OCI-LY3 (cell line): ENCODE results near the gene TPD52L2.

Source experiments
- H2AFZ ChIP-seq: fragments of 200-600, 300-600 bp; shearing (Covaris generic); 2 replicates; pipeline ENCODE4 v1.6.0; 2014; ENCODE audit warnings: antibody characterized with exemption, low read depth, low read length
- H3K27ac ChIP-seq: fragments of 200-600, 300-600 bp; sonication (generic); 2 replicates; pipeline ENCODE4 v1.5.1; 2014; ENCODE audit warnings: mild to moderate bottlenecking, low read length, moderate library complexity, mixed read lengths
- H3K27me3 ChIP-seq: fragments of 200-600, 300-600 bp; sonication (generic); 2 replicates; pipeline ENCODE4 v1.6.1; 2014; ENCODE audit warnings: low read depth, low read length, mixed read lengths
- H3K36me3 ChIP-seq: fragments of 200-600, 300-600 bp; sonication (generic); replicated peaks from 2 replicates; pipeline ENCODE3; 2014; ENCODE audit warnings: low read depth, low read length, mixed read lengths
- H3K4me1 ChIP-seq: fragments of 300-600, 200-600 bp; sonication (generic); 2 replicates; pipeline ENCODE4 v1.6.1; 2014; ENCODE audit warnings: low read length, mixed read lengths
- H3K4me2 ChIP-seq: fragments of 200-600, 300-600 bp; sonication (generic); 2 replicates; pipeline ENCODE4 v1.6.1; 2014; ENCODE audit warnings: low read length, mixed read lengths
- H3K4me3 ChIP-seq: fragments of 300-600, 200-600 bp; sonication (generic); 2 replicates; pipeline ENCODE4 v1.5.1; 2014; ENCODE audit warnings: antibody characterized with exemption, mild to moderate bottlenecking, low read length, moderate library complexity
- H3K79me2 ChIP-seq: fragments of 300-600, 200-600 bp; shearing (Covaris generic); 2 replicates; pipeline ENCODE4 v1.6.1; 2014; ENCODE audit warnings: mild to moderate bottlenecking, low read length, mixed read lengths
- H3K9ac ChIP-seq: fragments of 300-600, 200-600 bp; shearing (Covaris generic); 2 replicates; pipeline ENCODE4 v1.6.0; 2014; ENCODE audit warnings: mild to moderate bottlenecking, low read length, moderate library complexity
- H3K9me3 ChIP-seq: fragments of 200-600, 300-600 bp; shearing (Covaris generic); 2 replicates; pipeline ENCODE4 v1.6.1; 2014; ENCODE audit warnings: low read length, mixed read lengths; ENCODE audit not compliant: insufficient read depth
- H4K20me1 ChIP-seq: fragments of 200-600, 300-600 bp; sonication (generic); 2 replicates; pipeline ENCODE4 v1.6.1; 2016; ENCODE audit warnings: low read length, mixed read lengths; ENCODE audit not compliant: insufficient read depth
- EZH2phosphoT487 ChIP-seq: fragments of 200-600 bp; shearing (Covaris generic); IDR thresholded peaks from 2 replicates; pipeline ENCODE4 v1.6.1; 2018; ENCODE audit warnings: antibody characterized with exemption, mixed run types, low read depth
- TF ChIP-seq, protein P1 (sequence below): fragments of 200-600, 300-600 bp; sonication (generic); IDR thresholded peaks from 2 replicates; pipeline ENCODE4 v1.5.1; 2014; ENCODE audit warnings: antibody characterized with exemption, low read length, low read depth

Gene TPD52L2

DNA sequence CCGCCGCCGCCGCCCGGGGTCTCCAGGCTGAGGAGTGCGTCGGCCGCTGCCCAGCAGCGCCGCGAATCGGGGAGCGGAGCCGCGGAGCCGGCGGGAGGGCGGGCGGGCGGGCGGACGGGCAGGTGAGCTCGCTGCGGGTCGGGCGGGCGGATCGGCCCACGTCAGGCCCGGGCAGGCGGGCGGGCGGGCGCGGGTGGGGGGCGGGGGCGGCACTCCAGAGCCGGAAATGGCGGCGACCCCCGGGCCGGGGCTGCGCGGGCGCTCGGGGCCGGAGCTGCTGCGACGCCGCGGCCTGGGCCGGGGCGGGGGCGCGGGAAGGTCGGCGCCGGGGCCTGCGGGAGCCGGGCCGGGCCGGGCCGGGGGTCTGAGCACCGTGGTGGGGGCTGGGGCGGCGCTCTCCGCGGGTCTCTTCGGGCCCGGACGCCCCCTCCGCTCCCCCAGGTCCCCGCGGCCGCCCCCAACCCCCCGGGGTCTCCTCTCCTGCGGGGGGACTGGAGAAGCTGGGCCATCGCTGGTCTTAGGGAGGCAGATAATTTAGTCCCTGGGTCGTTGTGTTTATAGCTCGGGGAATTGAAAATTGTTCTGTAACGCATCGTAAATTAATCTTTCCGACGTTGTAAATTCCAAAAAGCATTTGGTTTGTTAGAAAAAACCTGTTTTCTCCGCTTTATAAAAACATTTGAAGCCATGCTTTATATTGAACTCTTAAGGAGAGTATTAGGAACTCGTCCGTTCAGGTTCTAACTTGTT lies 30.3 kb downstream of the TPD52L2 start:
- Histone ChIP-seq H3K4me2 (peak overlapping the region; percentile 88), H3K27me3 (no peaks in the 10 kb centered on the region), H3K9me3 (no peaks in the 10 kb centered on the region), H3K9ac (peak overlapping the region; percentile 96), H3K36me3 (peaks cover 15% of the 10 kb centered on the region), H4K20me1 (peaks cover 38% of the 10 kb centered on the region), H2AFZ (no peak overlapping the region), H3K4me1 (peaks cover 8% of the 10 kb centered on the region), H3K4me3 (peak overlapping the region; percentile 98), H3K27ac (peak overlapping the region; percentile 67), H3K79me2 (peaks cover 51% of the 10 kb centered on the region)
- no peak for TF ChIP-seq EZH2phosphoT487
- TF ChIP-seq, protein P1, sequence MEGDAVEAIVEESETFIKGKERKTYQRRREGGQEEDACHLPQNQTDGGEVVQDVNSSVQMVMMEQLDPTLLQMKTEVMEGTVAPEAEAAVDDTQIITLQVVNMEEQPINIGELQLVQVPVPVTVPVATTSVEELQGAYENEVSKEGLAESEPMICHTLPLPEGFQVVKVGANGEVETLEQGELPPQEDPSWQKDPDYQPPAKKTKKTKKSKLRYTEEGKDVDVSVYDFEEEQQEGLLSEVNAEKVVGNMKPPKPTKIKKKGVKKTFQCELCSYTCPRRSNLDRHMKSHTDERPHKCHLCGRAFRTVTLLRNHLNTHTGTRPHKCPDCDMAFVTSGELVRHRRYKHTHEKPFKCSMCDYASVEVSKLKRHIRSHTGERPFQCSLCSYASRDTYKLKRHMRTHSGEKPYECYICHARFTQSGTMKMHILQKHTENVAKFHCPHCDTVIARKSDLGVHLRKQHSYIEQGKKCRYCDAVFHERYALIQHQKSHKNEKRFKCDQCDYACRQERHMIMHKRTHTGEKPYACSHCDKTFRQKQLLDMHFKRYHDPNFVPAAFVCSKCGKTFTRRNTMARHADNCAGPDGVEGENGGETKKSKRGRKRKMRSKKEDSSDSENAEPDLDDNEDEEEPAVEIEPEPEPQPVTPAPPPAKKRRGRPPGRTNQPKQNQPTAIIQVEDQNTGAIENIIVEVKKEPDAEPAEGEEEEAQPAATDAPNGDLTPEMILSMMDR, result no peak

DNA sequence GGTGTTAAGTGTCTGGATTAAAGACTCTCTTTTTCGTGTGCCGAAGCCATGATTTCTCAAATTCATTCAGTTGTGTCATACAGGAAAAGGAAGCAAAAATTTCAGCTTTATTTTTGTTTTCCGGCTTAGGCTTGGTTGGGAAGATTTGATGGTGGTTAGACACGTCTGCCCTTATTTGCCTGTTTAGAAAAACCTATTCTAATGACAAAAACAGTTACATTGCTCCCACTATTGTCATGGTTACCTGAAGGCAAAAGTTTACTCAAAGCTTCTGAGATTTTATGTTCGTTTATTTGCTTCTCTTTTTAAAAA lies 30.8 kb downstream of the TPD52L2 start:
- H3K27ac ChIP-seq, result peak overlapping the region; percentile 67
- peak overlapping the region; percentile 98 for H3K4me3 ChIP-seq
- H3K36me3 ChIP-seq, result peaks cover 12% of the 10 kb centered on the region
- H3K27me3 ChIP-seq, result no peaks in the 10 kb centered on the region
- H3K9me3 ChIP-seq, result no peaks in the 10 kb centered on the region
- peaks cover 8% of the 10 kb centered on the region for H3K4me1 ChIP-seq
- peaks cover 57% of the 10 kb centered on the region for H3K79me2 ChIP-seq
- peaks cover 43% of the 10 kb centered on the region for H4K20me1 ChIP-seq
- H2AFZ ChIP-seq, result no peak overlapping the region
- peak overlapping the region; percentile 88 for H3K4me2 ChIP-seq
- TF ChIP-seq EZH2phosphoT487, result no peak
- TF ChIP-seq, protein P1, result no peak
- peak overlapping the region; percentile 96 for H3K9ac ChIP-seq

DNA sequence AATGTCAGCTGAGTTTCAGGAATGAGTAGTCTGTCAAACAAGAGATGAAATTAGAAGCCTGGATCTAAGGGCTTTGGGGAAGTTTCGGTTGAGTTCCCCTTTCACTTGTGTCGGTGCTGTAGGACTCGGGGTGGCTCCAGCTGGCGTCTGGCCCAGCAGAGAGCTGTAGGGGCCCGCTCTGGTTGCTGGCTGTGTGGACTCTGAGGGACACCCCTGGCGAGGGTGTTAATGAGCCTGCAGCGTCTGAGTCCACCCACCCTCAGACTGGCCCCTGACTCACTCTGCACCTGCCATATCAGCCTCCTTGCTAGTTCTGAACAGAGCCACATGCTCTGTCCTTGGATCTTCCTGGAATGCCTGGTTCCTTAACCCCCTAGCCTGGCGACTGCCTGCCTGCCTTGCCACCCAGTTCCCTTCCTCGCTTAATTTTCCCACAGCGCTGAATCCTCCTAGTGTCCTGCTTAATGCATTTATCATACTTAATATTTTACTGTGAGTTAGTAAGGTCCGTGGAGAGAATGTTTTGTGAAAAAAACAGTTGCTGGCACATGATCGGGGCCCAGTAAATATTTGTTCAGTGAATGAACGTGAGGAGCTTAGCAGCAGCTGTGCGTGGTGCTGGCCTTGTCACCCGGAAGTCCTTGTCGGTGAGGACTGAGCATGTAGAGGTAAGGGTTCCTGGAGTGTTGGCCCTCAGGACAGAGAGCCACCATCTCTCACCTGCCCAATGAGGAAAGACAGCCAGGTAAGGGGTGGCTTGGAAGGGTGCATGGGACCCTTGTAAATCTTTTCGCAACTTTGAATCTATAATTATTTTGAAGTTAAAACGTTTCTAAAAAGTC lies 31.4 kb downstream of the TPD52L2 start:
- peaks cover 48% of the 10 kb centered on the region for H4K20me1 ChIP-seq
- peak overlapping the region; percentile 88 for H3K4me2 ChIP-seq
- H3K4me3 ChIP-seq, result peak overlapping the region; percentile 98
- peak overlapping the region; percentile 96 for H3K9ac ChIP-seq
- peaks cover 8% of the 10 kb centered on the region for H3K4me1 ChIP-seq
- H3K79me2 ChIP-seq, result peaks cover 62% of the 10 kb centered on the region
- H3K36me3 ChIP-seq, result peaks cover 15% of the 10 kb centered on the region
- H2AFZ ChIP-seq, result no peak overlapping the region
- peak overlapping the region; percentile 67 for H3K27ac ChIP-seq
- no peaks in the 10 kb centered on the region for H3K27me3 ChIP-seq
- TF ChIP-seq EZH2phosphoT487, result no peak
- TF ChIP-seq, protein P1, result no peak
- H3K9me3 ChIP-seq, result no peaks in the 10 kb centered on the region

DNA sequence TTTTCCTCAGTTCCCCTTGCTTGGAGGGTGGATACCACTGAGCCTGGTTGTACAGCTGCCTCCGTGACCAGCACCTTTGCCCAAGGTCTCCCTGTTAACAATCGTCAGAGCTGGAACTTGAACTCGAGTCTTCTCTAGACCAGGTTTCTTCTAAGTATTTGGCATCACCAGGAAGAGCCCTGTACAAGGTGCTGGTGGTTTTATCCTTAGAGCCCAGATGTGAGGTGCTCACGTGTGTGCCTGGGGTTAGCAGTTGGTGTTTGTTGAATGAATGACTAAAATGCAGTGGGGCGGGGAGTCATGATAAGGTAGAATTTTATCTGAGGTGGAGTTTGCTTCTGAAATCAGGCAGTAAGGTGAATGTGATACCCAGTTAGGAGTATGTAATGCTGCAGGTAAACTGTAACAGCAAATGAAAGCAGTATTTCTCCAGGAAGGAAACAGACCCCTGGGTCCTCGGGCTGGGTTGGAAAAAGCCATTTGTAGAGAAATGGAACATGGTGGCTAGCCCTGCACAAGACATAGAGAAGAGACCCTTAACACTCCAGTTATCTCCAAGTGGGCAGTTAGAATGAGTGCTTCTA lies 33.0 kb downstream of the TPD52L2 start:
- Histone ChIP-seq H4K20me1 (peaks cover 54% of the 10 kb centered on the region), H3K4me2 (no peak overlapping the region), H3K4me3 (no peak overlapping the region), H3K9ac (no peak overlapping the region), H3K4me1 (peaks cover 8% of the 10 kb centered on the region), H3K9me3 (no peaks in the 10 kb centered on the region), H3K27ac (no peak overlapping the region), H3K79me2 (peaks cover 77% of the 10 kb centered on the region), H3K27me3 (no peaks in the 10 kb centered on the region), H2AFZ (no peak overlapping the region), H3K36me3 (peaks cover 18% of the 10 kb centered on the region)
- TF ChIP-seq EZH2phosphoT487, result no peak
- TF ChIP-seq, protein P1, result no peak
